OCI-LY1 (cell line): Measurements from ENCODE around the gene FILIP1L.

Experiments used
- H2AFZ ChIP-seq: fragments of 200-600 bp; sonication (generic), shearing (Covaris generic); 2 replicates; pipeline ENCODE4 v1.6.0; 2014; ENCODE audit warnings: antibody characterized with exemption, mild to moderate bottlenecking, low read length
- H3F3A ChIP-seq: fragments of 200-600 bp; sonication (generic), shearing (Covaris generic); 2 replicates; pipeline ENCODE4 v1.6.0; 2014; ENCODE audit warnings: mild to moderate bottlenecking, antibody characterized with exemption, low read length, moderate library complexity; ENCODE audit not compliant: insufficient read depth
- H3K27ac ChIP-seq: fragments of 200-600 bp; sonication (generic); 2 replicates; pipeline ENCODE4 v1.5.1; 2014; ENCODE audit warnings: low read length, mixed run types, mild to moderate bottlenecking, low read depth; ENCODE audit not compliant: poor library complexity, severe bottlenecking
- H3K27me3 ChIP-seq: fragments of 200-600 bp; sonication (generic); 2 replicates; pipeline ENCODE4 v1.6.0; 2014; ENCODE audit warnings: antibody characterized with exemption, mild to moderate bottlenecking, low read length, moderate library complexity; ENCODE audit not compliant: insufficient read depth
- H3K36me3 ChIP-seq: fragments of 200-600 bp; sonication (generic); 2 replicates; pipeline ENCODE4 v1.6.1; 2014; ENCODE audit warnings: mild to moderate bottlenecking, antibody characterized with exemption, low read length, moderate library complexity, mixed read lengths; ENCODE audit not compliant: insufficient read depth
- H3K4me1 ChIP-seq: fragments of 200-600 bp; sonication (generic); 2 replicates; pipeline ENCODE4 v1.5.1; 2014; ENCODE audit warnings: mild to moderate bottlenecking, low read length, moderate library complexity; ENCODE audit not compliant: insufficient read depth, severe bottlenecking
- H3K4me2 ChIP-seq: fragments of 200-600 bp; sonication (generic), shearing (Covaris generic); 2 replicates; pipeline ENCODE4 v1.6.1; 2014; ENCODE audit warnings: low read length
- H3K4me3 ChIP-seq: fragments of 200-600 bp; sonication (generic); 2 replicates; pipeline ENCODE4 v1.5.1; 2014; ENCODE audit warnings: low read length, low read depth, mild to moderate bottlenecking, mixed read lengths; ENCODE audit not compliant: poor library complexity, severe bottlenecking
- H3K79me2 ChIP-seq: fragments of 200-600 bp; shearing (Covaris generic); 2 replicates; pipeline ENCODE4 v1.6.1; 2016; ENCODE audit warnings: mixed run types, low read length, mixed read lengths; ENCODE audit not compliant: insufficient read depth
- H3K9ac ChIP-seq: fragments of 200-600 bp; sonication (generic), shearing (Covaris generic); 2 replicates; pipeline ENCODE4 v1.6.1; 2014; ENCODE audit warnings: mild to moderate bottlenecking, low read length, mixed read lengths
- H3K9me2 ChIP-seq: fragments of 200-600 bp; sonication (generic), shearing (Covaris generic); 2 replicates; pipeline ENCODE4 v1.6.1; 2014; ENCODE audit warnings: low read depth, mild to moderate bottlenecking, low read length, mixed read lengths
- H3K9me3 ChIP-seq: fragments of 200-600 bp; shearing (Covaris generic); 2 replicates; pipeline ENCODE4 v1.6.1; 2014; ENCODE audit warnings: low read length, mixed read lengths
- H4K20me1 ChIP-seq: fragments of 200-600 bp; sonication (generic), shearing (Covaris generic); 2 replicates; pipeline ENCODE4 v1.6.0; 2016; ENCODE audit warnings: mild to moderate bottlenecking, low read length; ENCODE audit not compliant: insufficient read depth
- EZH2 ChIP-seq: fragments of 200-600 bp; sonication (generic), shearing (Covaris generic); IDR thresholded peaks from 2 replicates; pipeline ENCODE4 v1.8.0; 2017; ENCODE audit warnings: borderline replicate concordance, mixed run types, mild to moderate bottlenecking, antibody characterized with exemption, low read length, moderate library complexity, mixed read lengths
- TF ChIP-seq, protein P1 (sequence below): fragments of 200-600 bp; sonication (generic), shearing (Covaris generic); IDR thresholded peaks from 2 replicates; pipeline ENCODE4 v1.5.1; 2017; ENCODE audit warnings: mild to moderate bottlenecking, antibody characterized with exemption, low read length, moderate library complexity, mixed read lengths

The FILIP1L gene

DNA sequence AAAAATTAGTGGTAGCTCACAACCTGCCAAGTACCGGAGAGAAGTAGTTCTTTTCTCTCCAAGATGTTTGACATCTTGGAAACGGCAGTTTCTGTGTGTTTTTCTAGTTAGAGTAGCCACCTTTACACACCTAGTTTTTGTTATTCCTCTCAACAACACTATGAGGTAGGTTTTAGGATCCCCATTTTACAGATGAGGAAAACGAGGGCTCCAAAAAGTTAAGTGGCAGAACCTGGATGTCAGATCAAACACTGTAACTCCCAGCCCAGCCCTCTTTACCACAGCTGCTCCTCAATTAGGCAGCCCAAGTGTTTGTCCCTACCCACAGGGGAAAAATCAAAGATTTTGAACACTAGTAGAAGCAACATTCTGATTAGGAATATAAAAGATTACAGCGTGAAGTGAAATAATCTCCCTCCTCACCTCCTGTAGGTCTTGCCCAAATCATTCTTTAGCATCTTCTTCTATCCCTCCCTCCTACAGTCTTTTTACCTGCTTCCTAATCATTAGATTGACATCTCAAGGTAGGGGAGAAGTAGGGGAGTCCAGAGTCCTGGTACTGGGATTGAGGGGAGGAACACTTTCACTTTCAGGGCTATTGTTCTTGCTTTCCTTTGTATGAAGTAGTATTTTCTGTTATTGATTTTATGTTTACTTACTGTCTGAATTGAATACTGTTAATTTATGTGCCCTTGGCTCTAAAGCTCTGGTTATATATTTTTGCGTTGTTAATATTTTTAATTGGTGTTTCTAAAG, 154.0 kb downstream of the FILIP1L start:
- Histone ChIP-seq H3K79me2 (no peaks in the 10 kb centered on the region), H3F3A (no peaks in the 10 kb centered on the region), H3K4me2 (no peak overlapping the region), H3K36me3 (no peaks in the 10 kb centered on the region), H3K4me3 (no peak overlapping the region), H4K20me1 (no peaks in the 10 kb centered on the region), H3K27ac (no peak overlapping the region), H3K4me1 (no peaks in the 10 kb centered on the region), H3K9me3 (no peaks in the 10 kb centered on the region), H3K9me2 (no peaks in the 10 kb centered on the region), H3K27me3 (no peaks in the 10 kb centered on the region), H3K9ac (no peak overlapping the region), H2AFZ (no peak overlapping the region)
- TF ChIP-seq EZH2: no peak
- TF ChIP-seq, protein P1, sequence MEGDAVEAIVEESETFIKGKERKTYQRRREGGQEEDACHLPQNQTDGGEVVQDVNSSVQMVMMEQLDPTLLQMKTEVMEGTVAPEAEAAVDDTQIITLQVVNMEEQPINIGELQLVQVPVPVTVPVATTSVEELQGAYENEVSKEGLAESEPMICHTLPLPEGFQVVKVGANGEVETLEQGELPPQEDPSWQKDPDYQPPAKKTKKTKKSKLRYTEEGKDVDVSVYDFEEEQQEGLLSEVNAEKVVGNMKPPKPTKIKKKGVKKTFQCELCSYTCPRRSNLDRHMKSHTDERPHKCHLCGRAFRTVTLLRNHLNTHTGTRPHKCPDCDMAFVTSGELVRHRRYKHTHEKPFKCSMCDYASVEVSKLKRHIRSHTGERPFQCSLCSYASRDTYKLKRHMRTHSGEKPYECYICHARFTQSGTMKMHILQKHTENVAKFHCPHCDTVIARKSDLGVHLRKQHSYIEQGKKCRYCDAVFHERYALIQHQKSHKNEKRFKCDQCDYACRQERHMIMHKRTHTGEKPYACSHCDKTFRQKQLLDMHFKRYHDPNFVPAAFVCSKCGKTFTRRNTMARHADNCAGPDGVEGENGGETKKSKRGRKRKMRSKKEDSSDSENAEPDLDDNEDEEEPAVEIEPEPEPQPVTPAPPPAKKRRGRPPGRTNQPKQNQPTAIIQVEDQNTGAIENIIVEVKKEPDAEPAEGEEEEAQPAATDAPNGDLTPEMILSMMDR: no peak

DNA sequence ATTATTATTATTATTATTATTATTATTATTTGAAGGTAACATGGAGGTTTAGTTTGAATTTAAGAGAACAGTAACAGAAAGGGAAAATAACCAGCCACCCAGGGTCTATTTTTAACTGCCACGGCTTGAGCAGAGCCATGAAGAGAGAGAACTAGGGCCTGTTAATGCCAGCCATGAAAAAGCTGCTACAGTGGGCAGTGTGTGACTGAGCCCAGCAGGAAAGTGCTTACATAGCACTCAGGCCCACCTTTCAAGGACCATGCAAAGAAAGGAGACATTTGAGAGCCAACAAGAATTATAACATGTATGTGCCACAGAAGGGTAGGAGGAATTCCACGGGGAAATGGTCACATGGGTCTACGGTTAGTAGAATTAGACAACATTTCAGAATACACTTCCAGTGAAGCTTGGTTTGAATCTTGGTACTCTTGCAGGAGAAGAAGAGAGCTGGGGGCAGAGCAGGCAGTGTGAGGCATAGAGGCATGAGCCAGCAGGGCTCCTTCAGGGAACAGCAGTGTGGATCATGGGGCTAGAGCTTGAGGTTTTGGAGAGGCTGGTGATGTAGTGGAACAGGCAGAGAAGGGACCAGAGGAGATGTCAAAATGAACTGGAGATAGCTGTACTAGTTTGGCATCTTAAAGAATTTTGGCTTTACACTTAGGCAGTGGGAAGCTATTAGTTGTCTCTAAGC, 155.9 kb downstream of the FILIP1L start:
- H3K79me2 ChIP-seq: no peaks in the 10 kb centered on the region
- H3K9me2 ChIP-seq: no peaks in the 10 kb centered on the region
- H3K36me3 ChIP-seq: no peaks in the 10 kb centered on the region
- H3K27ac ChIP-seq: no peak overlapping the region
- no peak overlapping the region for H3K9ac ChIP-seq
- H3K4me3 ChIP-seq: no peak overlapping the region
- H3K4me1 ChIP-seq: no peaks in the 10 kb centered on the region
- TF ChIP-seq, protein P1: no peak
- TF ChIP-seq EZH2: no peak
- no peaks in the 10 kb centered on the region for H3K9me3 ChIP-seq
- no peaks in the 10 kb centered on the region for H3K27me3 ChIP-seq
- no peak overlapping the region for H3K4me2 ChIP-seq
- no peak overlapping the region for H2AFZ ChIP-seq
- H4K20me1 ChIP-seq: no peaks in the 10 kb centered on the region
- no peaks in the 10 kb centered on the region for H3F3A ChIP-seq

DNA sequence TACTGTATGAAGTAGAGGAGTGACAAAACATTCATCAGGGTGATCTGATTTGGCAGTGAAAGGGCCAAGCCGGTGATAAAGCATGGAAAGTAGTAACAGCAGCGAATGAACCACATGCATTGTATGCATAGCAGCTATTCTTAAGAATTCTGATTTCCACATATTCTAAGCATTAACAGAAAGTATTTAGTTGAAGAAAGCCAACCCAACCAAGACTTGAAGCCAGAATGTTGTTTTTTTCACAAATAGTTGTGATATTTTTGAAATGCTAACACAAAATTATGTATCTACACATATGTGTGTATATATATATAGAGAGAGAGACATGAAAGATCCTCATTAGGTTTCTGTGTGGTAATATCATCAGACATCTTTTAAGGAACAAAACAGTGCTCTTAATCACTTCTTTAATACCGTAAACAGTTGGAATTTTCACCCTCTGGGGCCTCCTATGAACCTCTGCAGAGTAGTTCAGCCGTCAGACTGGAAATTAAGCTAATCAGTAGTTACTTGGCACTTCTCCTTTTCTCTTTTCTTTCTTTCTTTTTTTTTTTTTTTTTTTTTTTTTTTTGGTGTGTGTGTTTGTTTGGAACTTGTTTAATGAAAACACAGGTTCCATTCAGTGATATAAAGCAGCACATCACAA, 157.0 kb downstream of the FILIP1L start:
- Histone ChIP-seq H3K4me2 (no peak overlapping the region), H2AFZ (no peak overlapping the region), H3K36me3 (no peaks in the 10 kb centered on the region), H3K4me3 (no peak overlapping the region), H3K9ac (no peak overlapping the region), H3F3A (no peaks in the 10 kb centered on the region), H4K20me1 (no peaks in the 10 kb centered on the region), H3K27me3 (no peaks in the 10 kb centered on the region), H3K9me3 (no peaks in the 10 kb centered on the region), H3K27ac (no peak overlapping the region), H3K4me1 (no peaks in the 10 kb centered on the region), H3K9me2 (no peaks in the 10 kb centered on the region), H3K79me2 (no peaks in the 10 kb centered on the region)
- TF ChIP-seq EZH2: no peak
- TF ChIP-seq, protein P1: no peak
